Neural progenitor cell (in vitro differentiated cells): ENCODE results near the gene LAMB4. TPM values are rescaled to one million over a fixed set of nuclear protein-coding genes. Genes with fewer than 3 reads are reported as not detected.

Experiments
- DNase-seq: peaks from one replicate; pipeline ENCODE4 v3.0.0-alpha.2; 2016; ENCODE audit warnings: low spot score
- H2AFZ ChIP-seq: fragments of 200-600 bp; sonication (generic); replicated peaks from 2 replicates; pipeline ENCODE4 v1.6.1; 2016; ENCODE audit warnings: antibody characterized with exemption
- H3F3A ChIP-seq: fragments of 200-600 bp; sonication (generic); 2 replicates; pipeline ENCODE4 v1.6.1; 2016; ENCODE audit warnings: antibody characterized with exemption, low read depth
- H3K27ac ChIP-seq: fragments of 200-600 bp; sonication (generic); 2 replicates; pipeline ENCODE4 v1.5.1; 2016; ENCODE audit warnings: mild to moderate bottlenecking
- H3K27me3 ChIP-seq: fragments of 200-600 bp; sonication (generic); 2 replicates; pipeline ENCODE4 v1.6.1; 2016; ENCODE audit warnings: mild to moderate bottlenecking, moderate library complexity
- H3K36me3 ChIP-seq: fragments of 200-600 bp; sonication (generic); 2 replicates; pipeline ENCODE4 v1.5.1; 2016
- H3K4me1 ChIP-seq: fragments of 200-600 bp; sonication (generic); 2 replicates; pipeline ENCODE4 v1.6.1; 2016; ENCODE audit warnings: mixed run types
- H3K4me2 ChIP-seq: fragments of 200-600 bp; sonication (generic); 2 replicates; pipeline ENCODE4 v1.6.1; 2016
- H3K4me3 ChIP-seq: fragments of 200-600 bp; sonication (generic); 2 replicates; pipeline ENCODE4 v1.5.1; 2016
- H3K79me2 ChIP-seq: fragments of 200-600 bp; sonication (generic); 2 replicates; pipeline ENCODE4 v1.6.1; 2016; ENCODE audit warnings: low read depth
- H3K9ac ChIP-seq: fragments of 200-600 bp; sonication (generic); 2 replicates; pipeline ENCODE4 v1.6.1; 2016
- H3K9me3 ChIP-seq: fragments of 200-600 bp; sonication (generic); 2 replicates; pipeline ENCODE4 v1.5.1; 2016; ENCODE audit warnings: low read depth
- H4K20me1 ChIP-seq: fragments of 200-600 bp; sonication (generic); 2 replicates; pipeline ENCODE4 v1.6.1; 2016; ENCODE audit warnings: low read depth
- H3K27ac Mint-ChIP-seq: 3 replicates; pipeline ENCODE4 v1.8.0; 2021; ENCODE audit warnings: mixed read lengths
- H3K27me3 Mint-ChIP-seq: 2 replicates; pipeline ENCODE4 v1.8.0; 2022; ENCODE audit warnings: low read depth, mild to moderate bottlenecking, inconsistent platforms, moderate library complexity, mixed read lengths; ENCODE audit not compliant: insufficient read depth
- H3K36me3 Mint-ChIP-seq: 3 replicates; pipeline ENCODE4 v1.8.0; 2021; ENCODE audit warnings: mixed read lengths
- H3K4me1 Mint-ChIP-seq: 3 replicates; pipeline ENCODE4 v1.8.0; 2021; ENCODE audit warnings: mixed read lengths
- H3K4me3 Mint-ChIP-seq: 3 replicates; pipeline ENCODE4 v1.8.0; 2021; ENCODE audit warnings: mild to moderate bottlenecking, moderate library complexity, mixed read lengths
- H3K9me3 Mint-ChIP-seq: 3 replicates; pipeline ENCODE4 v1.8.0; 2020; ENCODE audit warnings: mixed read lengths
- EZH2 ChIP-seq: fragments of 200-600 bp; sonication (generic); IDR thresholded peaks from 2 replicates; pipeline ENCODE4 v1.6.1; 2017; ENCODE audit warnings: antibody characterized with exemption, mild to moderate bottlenecking, moderate library complexity
- EZH2phosphoT487 ChIP-seq: fragments of 200-600 bp; sonication (generic); IDR thresholded peaks from 2 replicates; pipeline ENCODE4 v1.6.1; 2017; ENCODE audit warnings: antibody characterized with exemption
- total RNA-seq: library from RNA; depleted of rRNA; stranded (reverse); fragments of >200 nt; gene quantifications from 2 replicates; pipeline ENCODE4 v1.2.3, GENCODE V29; 2015; ENCODE audit warnings: low replicate concordance
- TF ChIP-seq, protein P1 (sequence below): fragments of 200-600 bp; sonication (generic); IDR thresholded peaks from 2 replicates; pipeline ENCODE4 v1.5.1; 2017; ENCODE audit warnings: antibody characterized with exemption, mild to moderate bottlenecking

The LAMB4 gene
- total RNA-seq, 1 donor from 2014 or later = not detected

DNA sequence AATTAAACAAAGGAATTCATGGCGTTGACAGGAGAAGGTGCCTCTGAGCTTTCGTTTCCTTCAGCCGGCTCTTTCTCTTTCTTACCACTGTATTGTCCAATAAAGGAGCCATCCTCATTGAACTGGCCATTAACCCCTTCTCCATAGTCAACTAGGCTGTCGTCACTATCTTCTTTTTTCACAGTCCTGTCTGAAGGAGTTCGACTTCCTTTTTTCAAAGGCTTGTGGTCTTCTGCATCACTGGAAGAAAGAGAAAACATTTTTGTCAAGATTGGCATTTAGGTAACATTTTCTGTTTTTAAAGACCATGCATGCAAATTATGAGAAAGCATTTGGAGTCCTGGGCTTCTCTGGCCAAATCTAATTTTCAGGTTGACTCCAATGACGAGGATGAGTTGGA lies 19.7 kb upstream of the LAMB4 start:
- Mint-ChIP-seq H3K36me3 (no peaks in the 10 kb centered on the region), H3K4me3 (no peak overlapping the region), H3K27ac (no peak overlapping the region), H3K27me3 (no peaks in the 10 kb centered on the region), H3K9me3 (no peaks in the 10 kb centered on the region), H3K4me1 (no peaks in the 10 kb centered on the region)
- Histone ChIP-seq H3K4me3 (no peak overlapping the region), H3K9ac (no peak overlapping the region), H3K4me2 (no peak overlapping the region), H3K27me3 (no peaks in the 10 kb centered on the region), H3K4me1 (peaks cover 4% of the 10 kb centered on the region), H3K9me3 (no peaks in the 10 kb centered on the region), H2AFZ (no peak overlapping the region), H3K36me3 (no peaks in the 10 kb centered on the region), H4K20me1 (no peaks in the 10 kb centered on the region), H3K27ac (no peak overlapping the region), H3K79me2 (no peaks in the 10 kb centered on the region), H3F3A (no peaks in the 10 kb centered on the region)
- DNase-seq = no peak
- no peak for TF ChIP-seq EZH2phosphoT487
- TF ChIP-seq EZH2 = no peak
- TF ChIP-seq, protein P1, sequence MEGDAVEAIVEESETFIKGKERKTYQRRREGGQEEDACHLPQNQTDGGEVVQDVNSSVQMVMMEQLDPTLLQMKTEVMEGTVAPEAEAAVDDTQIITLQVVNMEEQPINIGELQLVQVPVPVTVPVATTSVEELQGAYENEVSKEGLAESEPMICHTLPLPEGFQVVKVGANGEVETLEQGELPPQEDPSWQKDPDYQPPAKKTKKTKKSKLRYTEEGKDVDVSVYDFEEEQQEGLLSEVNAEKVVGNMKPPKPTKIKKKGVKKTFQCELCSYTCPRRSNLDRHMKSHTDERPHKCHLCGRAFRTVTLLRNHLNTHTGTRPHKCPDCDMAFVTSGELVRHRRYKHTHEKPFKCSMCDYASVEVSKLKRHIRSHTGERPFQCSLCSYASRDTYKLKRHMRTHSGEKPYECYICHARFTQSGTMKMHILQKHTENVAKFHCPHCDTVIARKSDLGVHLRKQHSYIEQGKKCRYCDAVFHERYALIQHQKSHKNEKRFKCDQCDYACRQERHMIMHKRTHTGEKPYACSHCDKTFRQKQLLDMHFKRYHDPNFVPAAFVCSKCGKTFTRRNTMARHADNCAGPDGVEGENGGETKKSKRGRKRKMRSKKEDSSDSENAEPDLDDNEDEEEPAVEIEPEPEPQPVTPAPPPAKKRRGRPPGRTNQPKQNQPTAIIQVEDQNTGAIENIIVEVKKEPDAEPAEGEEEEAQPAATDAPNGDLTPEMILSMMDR = no peak

- Mint-ChIP-seq H3K4me3 (no peak overlapping the region), H3K27me3 (no peaks in the 10 kb centered on the region), H3K36me3 (no peaks in the 10 kb centered on the region), H3K9me3 (no peaks in the 10 kb centered on the region), H3K4me1 (no peaks in the 10 kb centered on the region), H3K27ac (no peak overlapping the region)
- Histone ChIP-seq H3K4me2 (no peak overlapping the region), H3K9me3 (no peaks in the 10 kb centered on the region), H3K79me2 (no peaks in the 10 kb centered on the region), H2AFZ (no peak overlapping the region), H3K9ac (no peak overlapping the region), H3K4me3 (no peak overlapping the region), H3F3A (no peaks in the 10 kb centered on the region), H3K36me3 (no peaks in the 10 kb centered on the region), H3K4me1 (peaks cover 4% of the 10 kb centered on the region), H4K20me1 (no peaks in the 10 kb centered on the region), H3K27me3 (no peaks in the 10 kb centered on the region), H3K27ac (no peak overlapping the region)
- TF ChIP-seq, protein P1 = no peak
- TF ChIP-seq EZH2phosphoT487 (no peak), EZH2 (no peak)
- no peak for DNase-seq
Measured at GRCh38 chr7:108149119-108149518, 19.0 kb upstream of the LAMB4 start.

GRCh38 chr7:108147031-108147563 lies 16.9 kb upstream of the LAMB4 start:
- H4K20me1 ChIP-seq = no peaks in the 10 kb centered on the region
- Mint-ChIP-seq H3K27ac (no peak overlapping the region), H3K36me3 (no peaks in the 10 kb centered on the region), H3K27me3 (no peaks in the 10 kb centered on the region), H3K9me3 (no peaks in the 10 kb centered on the region), H3K4me1 (no peaks in the 10 kb centered on the region), H3K4me3 (no peak overlapping the region)
- H3K27ac ChIP-seq = no peak overlapping the region
- no peaks in the 10 kb centered on the region for H3K36me3 ChIP-seq
- H2AFZ ChIP-seq = no peak overlapping the region
- no peaks in the 10 kb centered on the region for H3K4me1 ChIP-seq
- no peaks in the 10 kb centered on the region for H3F3A ChIP-seq
- H3K4me3 ChIP-seq = no peak overlapping the region
- H3K9ac ChIP-seq = no peak overlapping the region
- H3K79me2 ChIP-seq = no peaks in the 10 kb centered on the region
- H3K4me2 ChIP-seq = no peak overlapping the region
- no peaks in the 10 kb centered on the region for H3K27me3 ChIP-seq
- no peaks in the 10 kb centered on the region for H3K9me3 ChIP-seq
- no peak for DNase-seq
- no peak for TF ChIP-seq EZH2phosphoT487
- TF ChIP-seq, protein P1 = no peak
- TF ChIP-seq EZH2 = no peak
